ENCODE measurements around the gene PHC1.
A peak's percentile ranks its signal among the peaks of the same experiment; 100 is the strongest.
"Not testable (repeated sequence)": the region's sequence is repeated elsewhere in the genome, so short reads cannot be mapped to it uniquely, and the experiment has no call there.

PHC1 gene

GRCh38 chr12:8891976-8892375 lies 22.3 kb upstream of the PHC1 start:
- Histone ChIP-seq H3K36me3 (ENCODE audit: control insufficient read depth in 2 of 2, insufficient read depth in 2 of 2, low read length in 2 of 2) (no peaks in the 10 kb centered on the region), H3K4me3 (ENCODE audit: low read length in 2 of 2) (no peak overlapping the region), H3K27me3 (ENCODE audit: control insufficient read depth in 1 of 2, insufficient read depth in 2 of 2, low read length in 2 of 2) (no peaks in the 10 kb centered on the region), H3K9me3 (ENCODE audit: control insufficient read depth in 2 of 2, low read length in 2 of 2) (no peaks in the 10 kb centered on the region), H3K9ac (ENCODE audit: low read length in 2 of 2) (no peak overlapping the region), H3K4me1 (ENCODE audit: control insufficient read depth, insufficient read depth, low read length) (no peaks in the 10 kb centered on the region), H3K27ac (ENCODE audit: low read length) (no peak overlapping the region)

DNA sequence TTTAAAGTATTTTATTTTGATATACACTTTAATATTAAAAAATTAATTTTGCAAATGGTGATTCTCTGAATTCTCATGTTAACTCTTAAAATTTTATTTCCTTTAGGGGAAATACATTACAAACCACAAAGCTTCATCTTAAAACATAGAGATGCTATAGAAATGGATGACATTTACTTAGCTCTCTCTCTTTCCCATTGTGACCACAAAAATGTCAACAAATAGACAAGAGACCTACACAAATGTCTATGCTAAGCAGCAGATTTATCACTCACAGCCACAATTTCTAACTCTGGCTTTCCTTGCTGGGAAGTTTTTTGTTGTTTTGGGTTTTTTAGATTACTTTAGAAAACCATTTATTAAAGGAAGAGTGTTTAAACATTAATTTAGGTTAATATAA lies 19.9 kb upstream of the PHC1 start:
- no peaks in the 10 kb centered on the region for H3K36me3 ChIP-seq (ENCODE audit: control insufficient read depth in 2 of 2, insufficient read depth in 2 of 2, low read length in 2 of 2)

DNA sequence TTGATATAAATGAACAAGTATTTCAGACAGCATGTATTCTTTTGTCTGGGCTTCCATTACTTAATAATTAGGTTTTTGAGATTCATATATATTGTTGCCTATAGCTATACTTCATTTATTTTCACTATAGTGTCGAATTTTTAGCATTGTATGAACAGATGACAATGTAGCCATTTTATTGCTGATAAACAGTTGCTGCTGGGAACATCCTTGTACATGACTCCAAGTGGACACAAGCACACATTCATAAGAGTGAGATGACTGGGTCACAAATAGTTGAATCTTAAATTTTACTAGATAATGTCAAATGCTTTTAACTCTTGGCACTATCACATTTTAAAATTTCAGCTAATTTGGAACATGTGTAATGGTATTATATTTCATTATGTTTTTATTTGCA lies 19.3 kb upstream of the PHC1 start:
- H3K4me3 ChIP-seq (ENCODE audit: low read length in 2 of 2) = no peak overlapping the region
- no peak overlapping the region for H3K27ac ChIP-seq (ENCODE audit: low read length)
- H3K9me3 ChIP-seq (ENCODE audit: control insufficient read depth in 2 of 2, low read length in 2 of 2) = no peaks in the 10 kb centered on the region
- no peaks in the 10 kb centered on the region for H3K27me3 ChIP-seq (ENCODE audit: control insufficient read depth in 1 of 2, insufficient read depth in 2 of 2, low read length in 2 of 2)
- H3K4me1 ChIP-seq (ENCODE audit: control insufficient read depth, insufficient read depth, low read length) = no peaks in the 10 kb centered on the region
- no peaks in the 10 kb centered on the region for H3K36me3 ChIP-seq (ENCODE audit: control insufficient read depth in 2 of 2, insufficient read depth in 2 of 2, low read length in 2 of 2)
- H3K9ac ChIP-seq (ENCODE audit: low read length in 2 of 2) = no peak overlapping the region

More for the DNA sequence above, 19.9 kb upstream of the PHC1 start:
- no peaks in the 10 kb centered on the region for H3K27me3 ChIP-seq (ENCODE audit: control insufficient read depth in 1 of 2, insufficient read depth in 2 of 2, low read length in 2 of 2)
- H3K4me3 ChIP-seq (ENCODE audit: low read length in 2 of 2) = no peak overlapping the region
- H3K9me3 ChIP-seq (ENCODE audit: control insufficient read depth in 2 of 2, low read length in 2 of 2) = no peaks in the 10 kb centered on the region
- no peak overlapping the region for H3K27ac ChIP-seq (ENCODE audit: low read length)
- no peaks in the 10 kb centered on the region for H3K4me1 ChIP-seq (ENCODE audit: control insufficient read depth, insufficient read depth, low read length)
- no peak overlapping the region for H3K9ac ChIP-seq (ENCODE audit: low read length in 2 of 2)

DNA sequence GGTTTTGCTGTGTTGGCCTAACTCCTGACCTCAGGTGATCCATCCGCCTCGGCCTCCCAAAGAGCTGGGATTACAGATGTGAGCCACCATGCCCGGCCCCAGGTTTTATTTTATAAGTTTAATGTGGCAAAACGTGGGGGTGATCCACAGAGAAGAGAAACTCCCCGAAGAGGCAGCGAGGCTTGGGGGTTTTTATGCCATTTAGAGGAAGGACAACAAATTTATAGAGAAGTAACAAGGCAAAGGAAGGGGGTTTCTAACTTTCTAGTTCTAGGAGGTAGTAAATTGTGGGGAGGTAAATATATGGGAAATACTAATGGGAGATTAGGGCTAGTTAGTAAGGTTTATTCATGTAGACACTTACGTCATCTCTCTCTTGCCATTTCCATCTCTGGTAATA lies 17.2 kb upstream of the PHC1 start:
- no peaks in the 10 kb centered on the region for H3K9me3 ChIP-seq (ENCODE audit: control insufficient read depth in 2 of 2, low read length in 2 of 2)

GRCh38 chr12:8899830-8900229 lies 14.5 kb upstream of the PHC1 start:
- Histone ChIP-seq H3K9ac (ENCODE audit: low read length in 2 of 2) (no peak overlapping the region), H3K27me3 (ENCODE audit: control insufficient read depth in 1 of 2, insufficient read depth in 2 of 2, low read length in 2 of 2) (no peaks in the 10 kb centered on the region), H3K4me3 (ENCODE audit: low read length in 2 of 2) (no peak overlapping the region), H3K9me3 (ENCODE audit: control insufficient read depth in 2 of 2, low read length in 2 of 2) (no peaks in the 10 kb centered on the region), H3K27ac (ENCODE audit: low read length) (no peak overlapping the region), H3K4me1 (ENCODE audit: control insufficient read depth, insufficient read depth, low read length) (no peaks in the 10 kb centered on the region), H3K36me3 (ENCODE audit: control insufficient read depth in 2 of 2, insufficient read depth in 2 of 2, low read length in 2 of 2) (no peaks in the 10 kb centered on the region)

More for the DNA sequence above, 17.2 kb upstream of the PHC1 start:
- H3K4me1 ChIP-seq (ENCODE audit: control insufficient read depth, insufficient read depth, low read length) = no peaks in the 10 kb centered on the region
- H3K36me3 ChIP-seq (ENCODE audit: control insufficient read depth in 2 of 2, insufficient read depth in 2 of 2, low read length in 2 of 2) = no peaks in the 10 kb centered on the region
- no peak overlapping the region for H3K27ac ChIP-seq (ENCODE audit: low read length)
- no peak overlapping the region for H3K9ac ChIP-seq (ENCODE audit: low read length in 2 of 2)
- no peaks in the 10 kb centered on the region for H3K27me3 ChIP-seq (ENCODE audit: control insufficient read depth in 1 of 2, insufficient read depth in 2 of 2, low read length in 2 of 2)
- H3K4me3 ChIP-seq (ENCODE audit: low read length in 2 of 2) = no peak overlapping the region

DNA sequence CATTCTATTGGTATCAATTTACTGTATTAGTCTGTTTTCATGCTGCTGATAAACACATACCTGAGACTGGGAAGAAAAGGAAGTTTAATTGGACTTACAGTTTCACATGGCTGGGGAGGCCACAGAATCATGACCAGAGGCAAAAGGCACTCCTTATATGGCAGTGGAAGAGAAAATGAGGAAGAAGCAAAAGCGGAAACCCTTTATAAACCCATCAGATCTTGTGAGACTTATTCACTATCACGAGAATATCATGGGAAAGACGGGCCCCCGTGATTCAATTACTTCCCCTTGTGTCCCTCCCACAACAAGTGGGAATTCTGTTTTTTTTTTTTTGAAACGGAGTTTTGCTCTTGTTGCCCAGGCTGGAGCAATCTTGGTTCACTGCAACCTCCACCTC lies 11.6 kb upstream of the PHC1 start:
- not testable (repeated sequence) for H3K27me3 ChIP-seq (ENCODE audit: control insufficient read depth in 1 of 2, insufficient read depth in 2 of 2, low read length in 2 of 2); H3K4me1 ChIP-seq (ENCODE audit: control insufficient read depth, insufficient read depth, low read length); H3K9ac ChIP-seq (ENCODE audit: low read length in 2 of 2); H3K9me3 ChIP-seq (ENCODE audit: control insufficient read depth in 2 of 2, low read length in 2 of 2); H3K27ac ChIP-seq (ENCODE audit: low read length); H3K36me3 ChIP-seq (ENCODE audit: control insufficient read depth in 2 of 2, insufficient read depth in 2 of 2, low read length in 2 of 2); H3K4me3 ChIP-seq (ENCODE audit: low read length in 2 of 2)

DNA sequence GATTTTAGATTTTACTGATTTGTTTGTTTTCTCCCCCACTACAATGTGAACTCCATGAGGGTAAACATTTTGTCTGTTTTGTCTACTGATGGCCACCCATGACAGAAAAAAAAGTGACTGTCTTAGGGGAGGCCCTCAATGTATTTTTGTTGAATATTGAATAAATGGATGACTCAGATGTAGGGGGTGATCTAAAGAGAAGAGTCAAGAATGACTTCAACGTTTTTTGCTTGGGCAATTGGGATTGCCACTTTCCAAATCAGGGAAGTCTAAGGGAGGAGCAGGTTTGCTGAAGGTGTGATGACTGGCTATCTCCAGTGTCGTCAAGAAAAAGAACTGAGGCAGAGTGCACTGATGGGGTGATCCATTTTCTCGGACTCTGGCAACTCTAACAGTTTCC lies 10.7 kb upstream of the PHC1 start:
- H3K36me3 ChIP-seq (ENCODE audit: control insufficient read depth in 2 of 2, insufficient read depth in 2 of 2, low read length in 2 of 2) = no peaks in the 10 kb centered on the region
- H3K4me1 ChIP-seq (ENCODE audit: control insufficient read depth, insufficient read depth, low read length) = peaks cover 4% of the 10 kb centered on the region
- no peaks in the 10 kb centered on the region for H3K9me3 ChIP-seq (ENCODE audit: control insufficient read depth in 2 of 2, low read length in 2 of 2)
- no peaks in the 10 kb centered on the region for H3K27me3 ChIP-seq (ENCODE audit: control insufficient read depth in 1 of 2, insufficient read depth in 2 of 2, low read length in 2 of 2)
- no peak overlapping the region for H3K27ac ChIP-seq (ENCODE audit: low read length)
- no peak overlapping the region for H3K4me3 ChIP-seq (ENCODE audit: low read length in 2 of 2)
- no peak overlapping the region for H3K9ac ChIP-seq (ENCODE audit: low read length in 2 of 2)

- no peaks in the 10 kb centered on the region for H3K9me3 ChIP-seq (ENCODE audit: control insufficient read depth in 2 of 2, low read length in 2 of 2)
- H3K9ac ChIP-seq (ENCODE audit: low read length in 2 of 2) = no peak overlapping the region
- H3K4me3 ChIP-seq (ENCODE audit: low read length in 2 of 2) = no peak overlapping the region
- H3K4me1 ChIP-seq (ENCODE audit: control insufficient read depth, insufficient read depth, low read length) = peaks cover 4% of the 10 kb centered on the region
- H3K27ac ChIP-seq (ENCODE audit: low read length) = no peak overlapping the region
- H3K36me3 ChIP-seq (ENCODE audit: control insufficient read depth in 2 of 2, insufficient read depth in 2 of 2, low read length in 2 of 2) = no peaks in the 10 kb centered on the region
- no peaks in the 10 kb centered on the region for H3K27me3 ChIP-seq (ENCODE audit: control insufficient read depth in 1 of 2, insufficient read depth in 2 of 2, low read length in 2 of 2)
These were observed 9.6 kb upstream of the PHC1 start for GRCh38 chr12:8904665-8905064.

DNA sequence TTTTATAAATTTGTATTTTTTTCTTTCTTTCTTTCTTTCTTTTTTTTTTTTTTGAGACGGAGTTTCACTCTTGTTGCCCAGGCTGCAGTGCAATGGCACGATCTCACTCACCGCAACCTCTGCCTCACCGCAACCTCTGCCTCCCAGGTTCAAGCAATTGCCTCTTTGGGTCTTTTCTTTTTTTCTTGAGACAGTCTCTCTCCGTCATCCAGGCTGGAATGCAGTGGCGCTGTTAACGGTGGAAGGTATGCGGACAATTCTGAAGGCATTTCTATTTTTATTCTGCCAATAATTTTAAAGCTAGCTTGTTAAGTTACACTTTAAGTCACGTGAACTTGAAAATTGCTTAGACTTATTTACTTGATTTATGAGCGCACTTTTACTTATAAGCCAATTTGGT lies 8.8 kb upstream of the PHC1 start:
- Histone ChIP-seq H3K4me1 (ENCODE audit: control insufficient read depth, insufficient read depth, low read length) (peaks cover 4% of the 10 kb centered on the region), H3K27ac (ENCODE audit: low read length) (no peak overlapping the region), H3K27me3 (ENCODE audit: control insufficient read depth in 1 of 2, insufficient read depth in 2 of 2, low read length in 2 of 2) (no peaks in the 10 kb centered on the region), H3K9ac (ENCODE audit: low read length in 2 of 2) (no peak overlapping the region), H3K4me3 (ENCODE audit: low read length in 2 of 2) (peak overlapping the region in 1 of 2 donors; percentile 44), H3K36me3 (ENCODE audit: control insufficient read depth in 2 of 2, insufficient read depth in 2 of 2, low read length in 2 of 2) (no peaks in the 10 kb centered on the region), H3K9me3 (ENCODE audit: control insufficient read depth in 2 of 2, low read length in 2 of 2) (no peaks in the 10 kb centered on the region)

DNA sequence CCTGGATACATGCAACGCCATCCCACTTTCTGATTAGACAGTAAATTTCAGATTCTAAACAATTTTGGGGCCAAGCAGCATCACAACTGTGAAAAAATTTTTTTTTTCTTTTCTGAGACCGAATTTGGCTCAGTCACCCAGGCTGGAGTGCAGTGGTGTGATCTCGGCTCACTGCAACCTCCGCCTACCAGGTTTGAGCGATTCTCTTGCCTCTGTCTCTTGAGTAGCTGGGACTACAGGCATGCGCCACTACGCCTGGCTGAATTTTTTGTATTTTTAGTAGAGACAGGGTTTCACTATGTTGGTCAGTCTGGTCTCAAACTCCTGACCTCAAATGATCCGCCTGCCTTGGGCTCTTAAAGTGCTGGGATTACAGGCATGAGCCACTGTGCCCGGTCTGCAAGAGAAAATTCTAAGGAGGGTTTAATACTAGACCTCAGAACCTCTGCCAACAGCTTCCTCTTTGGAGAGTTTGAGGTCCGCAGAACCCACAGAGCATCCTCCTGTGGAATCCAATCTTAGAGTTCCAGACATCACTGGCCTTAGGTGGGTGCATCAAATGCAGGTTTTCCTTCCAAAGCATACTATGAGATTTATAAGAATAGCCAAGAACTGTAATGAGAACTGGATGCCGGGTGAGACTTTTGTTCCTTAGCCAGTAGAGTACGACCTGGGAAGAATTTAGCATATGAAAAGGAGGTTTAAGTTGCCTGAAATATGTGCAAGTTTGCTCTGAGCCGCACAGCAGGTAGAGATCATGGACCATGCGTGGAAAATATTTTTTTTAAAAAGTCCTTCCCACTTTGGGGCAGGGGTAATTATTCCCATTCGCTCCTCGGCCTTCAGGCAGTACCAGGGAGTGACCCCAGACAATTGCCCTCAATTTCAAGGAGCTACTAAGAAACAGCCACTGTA lies 7.8 kb upstream of the PHC1 start:
- H3K27ac ChIP-seq (ENCODE audit: low read length) = no peak overlapping the region
- H3K4me1 ChIP-seq (ENCODE audit: control insufficient read depth, insufficient read depth, low read length) = peaks cover 4% of the 10 kb centered on the region
- no peaks in the 10 kb centered on the region for H3K36me3 ChIP-seq (ENCODE audit: control insufficient read depth in 2 of 2, insufficient read depth in 2 of 2, low read length in 2 of 2)
- H3K9ac ChIP-seq (ENCODE audit: low read length in 2 of 2) = no peak overlapping the region
- H3K4me3 ChIP-seq (ENCODE audit: low read length in 2 of 2) = no peak overlapping the region
- H3K9me3 ChIP-seq (ENCODE audit: control insufficient read depth in 2 of 2, low read length in 2 of 2) = no peaks in the 10 kb centered on the region
- no peaks in the 10 kb centered on the region for H3K27me3 ChIP-seq (ENCODE audit: control insufficient read depth in 1 of 2, insufficient read depth in 2 of 2, low read length in 2 of 2)

DNA sequence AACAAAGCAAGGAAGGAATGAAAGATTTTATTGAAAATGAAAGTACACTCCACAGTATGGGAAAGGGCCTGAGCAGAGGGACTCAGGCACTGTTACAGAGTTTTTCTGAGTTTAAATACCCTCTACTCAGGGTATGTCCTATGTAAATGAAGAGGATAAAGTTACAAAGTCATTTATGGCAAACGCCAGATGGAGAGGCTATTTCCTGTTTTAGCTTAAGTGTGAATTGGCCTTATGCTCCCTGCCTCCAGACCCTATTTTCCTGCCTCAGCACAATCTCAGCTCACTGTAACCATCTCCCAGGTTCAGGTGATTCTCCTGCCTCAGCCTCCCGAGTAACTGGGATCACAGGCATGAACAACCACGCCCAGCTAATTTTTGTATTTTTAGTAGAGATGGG lies 6.8 kb upstream of the PHC1 start:
- Histone ChIP-seq H3K36me3 (ENCODE audit: control insufficient read depth in 2 of 2, insufficient read depth in 2 of 2, low read length in 2 of 2) (no peaks in the 10 kb centered on the region), H3K27me3 (ENCODE audit: control insufficient read depth in 1 of 2, insufficient read depth in 2 of 2, low read length in 2 of 2) (no peaks in the 10 kb centered on the region), H3K4me1 (ENCODE audit: control insufficient read depth, insufficient read depth, low read length) (peaks cover 4% of the 10 kb centered on the region), H3K9ac (ENCODE audit: low read length in 2 of 2) (no peak overlapping the region), H3K9me3 (ENCODE audit: control insufficient read depth in 2 of 2, low read length in 2 of 2) (no peaks in the 10 kb centered on the region), H3K4me3 (ENCODE audit: low read length in 2 of 2) (no peak overlapping the region), H3K27ac (ENCODE audit: low read length) (no peak overlapping the region)
